Gastrocnemius medialis (tissue), 4 donors: ENCODE measurements around the gene STEAP1B.

Experiments used
- CTCF ChIP-seq, 5 experiments: fragments of 450-650 bp in 3 of 5; fragments of 200-600 bp in 2 of 5; sonication (generic) in 2 of 5; IDR thresholded peaks in 4 of 5; conservative IDR thresholded peaks in 1 of 5; 1 replicate in 4 of 5; 2 replicates in 1 of 5; pipeline ENCODE4 v1.5.1; 2016 to 2019; ENCODE audit warnings: antibody characterized with exemption in 5 of 5, mild to moderate bottlenecking in 3 of 5, moderate library complexity in 3 of 5
- POLR2A ChIP-seq, 2 donors: fragments of 450-650 bp; IDR thresholded peaks; one replicate each; pipeline ENCODE4 v1.6.1; 2017; ENCODE audit warnings: antibody characterized with exemption in 2 of 2, mild to moderate bottlenecking in 2 of 2, moderate library complexity in 2 of 2

GRCh38 chr7:22541789-22542188, 41.8 kb upstream of the STEAP1B start:
- no peak for TF ChIP-seq CTCF (IDR thresholded peaks at IDR 0.05 in 4 of 5, conservative IDR thresholded peaks at IDR 0.05 in 1 of 5)
- no peak for TF ChIP-seq POLR2A (IDR thresholded peaks at IDR 0.05)
